Measurements from ENCODE around the gene SSBP4.

- no peak for TF ChIP-seq YY1 (IDR thresholded peaks at IDR 0.05; ENCODE audit: insufficient read depth, insufficient read length)
- TF ChIP-seq ZNF274 (IDR thresholded peaks at IDR 0.05; ENCODE audit: low read depth, low read length), result no peak
- no peak for TF ChIP-seq SUZ12 (IDR thresholded peaks at IDR 0.05; ENCODE audit: extremely low read depth, insufficient read depth, insufficient read length)
These were observed 20.7 kb downstream of the SSBP4 start for GRCh38 chr19:18439910-18440237.
